DMS53 treated with DMSO at 0.1 percent for 48 hours (cell line): Measurements from ENCODE around the gene GIT2.
"Not testable (repeated sequence)": the region's sequence is repeated elsewhere in the genome, so short reads cannot be mapped to it uniquely, and the experiment has no call there.

Source experiments
- DNase-seq: peaks from one replicate; lab custom pipeline; 2025; ENCODE audit not compliant: unreplicated experiment; lab: John Stamatoyannopoulos, UW

Gene GIT2, protein sequence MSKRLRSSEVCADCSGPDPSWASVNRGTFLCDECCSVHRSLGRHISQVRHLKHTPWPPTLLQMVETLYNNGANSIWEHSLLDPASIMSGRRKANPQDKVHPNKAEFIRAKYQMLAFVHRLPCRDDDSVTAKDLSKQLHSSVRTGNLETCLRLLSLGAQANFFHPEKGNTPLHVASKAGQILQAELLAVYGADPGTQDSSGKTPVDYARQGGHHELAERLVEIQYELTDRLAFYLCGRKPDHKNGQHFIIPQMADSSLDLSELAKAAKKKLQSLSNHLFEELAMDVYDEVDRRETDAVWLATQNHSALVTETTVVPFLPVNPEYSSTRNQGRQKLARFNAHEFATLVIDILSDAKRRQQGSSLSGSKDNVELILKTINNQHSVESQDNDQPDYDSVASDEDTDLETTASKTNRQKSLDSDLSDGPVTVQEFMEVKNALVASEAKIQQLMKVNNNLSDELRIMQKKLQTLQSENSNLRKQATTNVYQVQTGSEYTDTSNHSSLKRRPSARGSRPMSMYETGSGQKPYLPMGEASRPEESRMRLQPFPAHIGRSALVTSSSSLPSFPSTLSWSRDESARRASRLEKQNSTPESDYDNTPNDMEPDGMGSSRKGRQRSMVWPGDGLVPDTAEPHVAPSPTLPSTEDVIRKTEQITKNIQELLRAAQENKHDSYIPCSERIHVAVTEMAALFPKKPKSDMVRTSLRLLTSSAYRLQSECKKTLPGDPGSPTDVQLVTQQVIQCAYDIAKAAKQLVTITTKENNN

DNA sequence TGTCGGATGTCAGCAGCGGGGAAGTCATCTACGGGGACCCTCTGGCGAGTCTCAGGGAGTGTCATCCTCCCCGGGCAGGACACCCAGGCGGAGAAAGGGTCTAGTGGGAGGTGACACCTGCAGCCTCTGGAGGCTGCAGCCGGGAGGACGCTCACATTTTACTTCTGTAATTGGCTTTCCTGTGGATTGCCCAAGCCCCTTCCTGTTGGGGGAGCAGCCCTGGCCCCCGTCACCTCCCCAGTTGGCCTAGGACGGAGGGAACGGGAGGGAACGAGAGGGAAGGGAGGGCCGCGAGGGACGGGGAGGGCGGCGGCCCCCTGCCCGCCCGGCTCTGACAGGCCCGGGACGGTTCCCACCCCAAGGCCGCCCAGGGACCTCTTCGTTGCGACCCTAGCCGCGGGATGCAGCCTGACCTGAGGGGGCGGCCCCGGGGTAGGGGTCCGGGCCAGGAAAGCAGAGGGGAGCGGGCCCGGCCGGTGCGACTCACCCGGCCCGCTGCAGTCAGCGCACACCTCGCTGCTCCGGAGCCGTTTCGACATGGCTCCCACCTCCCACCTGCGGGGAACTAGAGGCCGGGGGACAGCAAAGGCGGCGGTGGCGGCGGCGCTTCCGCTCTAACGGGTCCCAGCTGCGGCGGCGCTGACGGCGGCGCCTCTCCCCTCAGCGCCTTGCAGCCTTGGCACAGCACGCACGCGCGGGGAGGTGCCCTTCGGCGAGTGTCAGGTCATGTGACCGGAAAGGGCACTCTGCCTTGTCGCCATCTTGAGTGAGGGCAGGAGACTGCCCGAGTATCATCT lies at the start of gene GIT2:
Gene GIT2, minus strand, starts transcription at position 683 of the 797 bp plus-strand sequence. Its CDS starts 144 bp downstream, at position 539.
- DNase-seq, result peak; percentile 95

DNA sequence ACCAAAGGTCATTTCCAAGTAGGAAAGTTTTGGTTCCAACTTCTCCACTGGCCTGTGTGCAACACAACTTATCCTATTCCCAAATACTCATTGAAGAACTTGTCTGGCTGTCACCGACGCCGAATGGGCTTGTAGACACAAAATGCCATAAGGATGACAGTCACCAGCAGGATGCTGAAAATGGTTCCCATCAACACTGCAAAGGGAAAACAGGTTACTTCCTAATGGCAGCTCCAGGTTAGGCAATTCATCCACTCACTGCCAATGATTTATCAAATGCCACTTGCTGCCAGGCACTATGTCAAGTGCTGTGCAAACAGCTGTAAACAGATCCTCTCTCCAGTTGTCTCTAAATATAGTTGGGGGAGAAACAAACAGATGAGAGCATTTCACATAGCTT lies 46.1 kb upstream of the GIT2 start:
- peak; percentile 98 for DNase-seq

DNA sequence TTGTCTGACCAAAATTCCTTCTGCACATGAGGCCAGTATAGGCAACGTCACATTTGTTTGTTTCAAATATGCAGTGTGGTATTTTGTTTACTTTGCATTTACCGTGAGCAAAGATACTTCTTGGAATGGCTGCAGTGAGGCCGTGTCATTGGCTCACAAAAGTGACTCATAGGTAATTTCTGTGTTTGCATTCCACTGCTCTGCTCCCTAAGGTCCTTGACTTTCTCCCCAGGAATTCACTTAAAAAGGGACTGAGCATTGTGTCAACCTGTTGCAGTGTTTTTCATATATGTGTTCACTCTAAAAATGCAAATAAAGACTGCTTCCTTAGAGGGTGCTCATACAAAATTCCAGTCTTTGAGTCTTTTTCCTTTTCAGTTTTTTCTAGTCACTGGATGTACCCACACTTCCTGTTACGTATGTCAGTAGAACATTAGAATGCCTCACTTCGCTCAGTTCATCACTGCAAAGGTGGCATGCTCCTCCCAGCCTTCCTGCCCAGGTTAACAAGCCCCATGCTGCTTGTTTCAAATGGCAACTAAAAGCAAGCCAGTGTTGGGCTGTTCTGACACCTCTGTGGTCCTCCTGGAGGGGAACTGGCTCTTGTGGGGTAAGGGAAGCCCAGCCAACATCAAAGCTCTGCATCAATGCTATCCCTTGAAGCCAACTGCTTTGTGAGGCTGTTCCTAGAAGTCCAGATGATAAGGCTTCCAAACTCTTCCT lies 43.1 kb upstream of the GIT2 start:
- peak; percentile 97 for DNase-seq

GRCh38 chr12:110038741-110039084 lies 42.5 kb upstream of the GIT2 start:
- DNase-seq, result no peak

GRCh38 chr12:110037315-110037714 lies 41.1 kb upstream of the GIT2 start:
- no peak for DNase-seq

DNA sequence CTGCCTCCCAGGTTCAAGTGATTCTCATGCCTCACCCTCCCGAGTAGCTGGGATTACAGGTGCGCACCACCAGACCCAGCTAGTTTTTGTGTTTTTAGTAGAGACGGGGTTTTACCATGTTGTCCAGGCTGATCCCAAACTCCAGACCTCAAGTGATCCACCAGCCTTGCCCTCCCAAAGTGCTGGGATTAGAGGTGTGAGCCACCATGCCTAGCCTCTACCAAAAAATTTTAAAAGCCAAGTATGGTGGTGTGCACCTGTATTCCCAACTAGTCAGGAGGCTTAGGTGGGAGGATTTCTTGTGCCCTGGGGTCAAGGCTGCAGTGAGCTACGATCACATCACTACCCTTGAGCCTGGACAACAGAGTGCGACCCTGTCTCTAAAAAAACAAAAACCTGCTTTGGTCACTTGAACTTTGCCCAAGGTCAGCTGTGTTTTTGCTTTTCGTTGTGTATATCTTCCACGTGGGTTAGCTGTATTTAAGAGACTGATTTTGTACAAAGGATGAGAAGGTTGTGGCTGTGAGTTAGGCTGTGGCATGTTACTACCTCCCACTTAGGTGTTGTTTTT lies 39.5 kb upstream of the GIT2 start:
- DNase-seq, result no peak

GRCh38 chr12:110033888-110034287 lies 37.7 kb upstream of the GIT2 start:
- DNase-seq, result no peak

DNA sequence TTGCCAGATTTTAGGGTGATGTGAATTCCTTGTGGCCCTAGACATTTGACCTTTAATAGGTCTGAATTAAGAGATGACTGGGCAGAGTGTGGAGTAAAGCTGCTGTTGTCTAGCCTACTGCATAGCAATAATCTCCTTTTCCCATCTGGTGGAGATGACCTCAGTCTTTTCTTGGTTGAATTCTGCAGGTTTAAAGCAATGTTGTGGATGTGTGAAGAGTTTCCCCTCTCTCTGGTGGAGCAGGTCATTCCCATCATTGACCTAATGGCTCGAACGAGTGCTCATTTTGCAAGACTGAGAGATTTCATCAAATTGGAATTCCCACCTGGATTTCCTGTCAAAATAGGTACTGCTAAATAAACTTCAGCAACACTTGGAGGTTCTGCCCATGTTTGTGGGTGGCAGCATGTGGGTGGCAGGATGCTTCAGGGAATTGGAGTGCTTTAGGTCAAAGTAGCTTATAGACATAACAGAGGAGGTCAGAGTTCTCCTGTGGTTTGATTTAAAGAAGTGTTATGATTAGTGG lies 33.2 kb upstream of the GIT2 start:
- no peak for DNase-seq

- no peak for DNase-seq
These were observed 32.2 kb upstream of the GIT2 start for GRCh38 chr12:110028323-110028722.

- DNase-seq, result no peak
These were observed 27.9 kb upstream of the GIT2 start for GRCh38 chr12:110024051-110024450.

GRCh38 chr12:110023059-110023980 lies 27.2 kb upstream of the GIT2 start:
- no peak for DNase-seq

DNA sequence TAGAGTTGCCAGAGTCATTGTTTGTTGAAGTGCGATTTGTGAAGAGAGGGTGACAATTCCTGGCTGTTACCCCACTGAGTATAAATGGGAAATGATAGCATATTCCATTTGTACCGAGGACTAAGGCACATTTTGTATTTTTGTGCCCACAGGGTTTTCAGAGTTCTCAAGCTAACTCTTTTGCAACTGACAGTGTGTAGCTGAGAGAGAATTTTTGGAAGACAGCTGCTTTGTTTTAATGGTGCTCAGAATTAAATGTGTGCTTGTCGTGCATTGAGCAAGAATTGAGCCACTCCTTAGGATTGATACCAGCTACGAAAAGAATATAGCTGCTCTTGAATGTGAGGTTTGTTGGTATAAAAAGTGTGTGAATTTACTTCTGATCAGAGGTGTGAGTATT lies 24.8 kb upstream of the GIT2 start:
- no peak for DNase-seq

GRCh38 chr12:110015132-110015531 lies 19.0 kb upstream of the GIT2 start:
- no peak for DNase-seq

DNA sequence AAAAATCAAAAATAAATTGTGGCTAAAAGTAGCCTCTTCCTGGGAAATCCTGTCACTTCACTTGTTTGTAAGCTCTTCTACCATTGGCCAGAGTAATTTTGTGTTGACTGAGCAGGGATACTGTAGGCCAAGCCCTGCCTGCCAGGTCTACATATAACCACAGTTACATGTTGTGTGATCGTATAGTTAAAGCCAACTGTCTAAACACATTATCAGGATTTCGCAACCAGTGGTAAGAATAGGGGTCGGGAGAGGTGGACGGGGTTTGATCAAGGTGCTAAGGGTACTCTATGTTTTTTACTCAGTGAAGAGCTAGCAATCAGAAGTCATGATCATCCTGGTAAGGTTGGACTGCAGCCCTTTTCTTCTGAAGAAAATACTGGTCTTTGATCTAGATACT lies 16.5 kb upstream of the GIT2 start:
- no peak for DNase-seq

DNA sequence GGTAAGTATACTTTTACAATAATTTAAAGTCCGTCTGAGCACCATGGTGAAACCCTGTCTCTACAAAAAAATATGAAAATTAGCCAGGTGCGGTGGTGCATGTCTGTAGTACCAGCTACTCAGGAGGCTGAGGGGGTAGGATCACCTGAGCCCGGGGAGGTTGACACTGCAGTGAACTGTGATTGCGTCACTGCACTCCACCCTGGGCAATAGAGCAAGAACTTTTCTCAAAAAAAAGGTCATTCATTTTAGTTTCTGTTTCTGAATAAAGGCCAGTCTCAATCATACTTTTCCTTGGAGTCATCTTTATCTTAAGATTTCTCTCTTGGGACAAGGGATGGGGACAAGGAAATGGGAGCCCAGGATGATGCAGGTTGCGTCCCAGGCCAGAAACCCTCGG lies 16.0 kb upstream of the GIT2 start:
- no peak for DNase-seq

DNA sequence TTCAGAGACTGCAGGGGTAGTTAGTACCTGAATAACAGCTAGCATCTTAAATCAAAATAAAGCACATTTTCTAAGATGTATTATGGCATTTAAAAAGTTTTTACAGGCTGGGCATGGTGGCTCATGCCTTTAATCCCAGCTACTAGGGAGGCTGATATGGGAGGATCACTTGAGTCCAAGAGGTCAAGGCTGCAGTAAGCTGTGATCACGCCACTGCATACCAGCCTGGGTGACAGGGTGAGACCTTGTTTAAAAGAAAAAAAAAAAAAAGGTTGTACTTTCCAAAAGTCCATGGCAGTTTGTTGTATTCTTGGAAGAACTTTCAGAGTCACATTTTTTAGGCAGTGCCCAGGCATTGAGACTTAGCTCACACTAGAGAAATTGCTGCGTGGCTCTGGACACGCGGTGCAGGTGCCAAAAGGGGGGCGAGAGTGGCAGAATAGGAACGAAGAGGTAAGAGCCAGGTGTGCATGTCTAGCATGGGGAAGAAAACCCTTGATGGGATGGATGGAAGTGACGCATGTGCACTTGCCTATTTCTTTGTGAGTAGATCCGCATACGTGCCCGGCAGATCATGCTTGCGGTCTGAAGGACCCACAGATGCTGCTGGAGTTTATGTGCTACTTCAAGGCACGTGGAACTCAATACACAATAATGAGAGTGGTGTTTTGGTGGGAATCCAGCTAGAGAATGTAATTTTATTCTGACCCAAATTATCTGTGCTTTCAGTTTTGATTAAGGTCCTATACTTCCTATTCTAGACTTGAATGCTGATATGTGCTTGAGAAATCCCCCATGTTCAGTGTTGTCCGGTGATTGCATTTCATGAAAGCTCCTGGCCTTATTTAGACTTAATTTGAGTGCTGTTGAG lies 14.9 kb upstream of the GIT2 start:
- DNase-seq, result no peak

DNA sequence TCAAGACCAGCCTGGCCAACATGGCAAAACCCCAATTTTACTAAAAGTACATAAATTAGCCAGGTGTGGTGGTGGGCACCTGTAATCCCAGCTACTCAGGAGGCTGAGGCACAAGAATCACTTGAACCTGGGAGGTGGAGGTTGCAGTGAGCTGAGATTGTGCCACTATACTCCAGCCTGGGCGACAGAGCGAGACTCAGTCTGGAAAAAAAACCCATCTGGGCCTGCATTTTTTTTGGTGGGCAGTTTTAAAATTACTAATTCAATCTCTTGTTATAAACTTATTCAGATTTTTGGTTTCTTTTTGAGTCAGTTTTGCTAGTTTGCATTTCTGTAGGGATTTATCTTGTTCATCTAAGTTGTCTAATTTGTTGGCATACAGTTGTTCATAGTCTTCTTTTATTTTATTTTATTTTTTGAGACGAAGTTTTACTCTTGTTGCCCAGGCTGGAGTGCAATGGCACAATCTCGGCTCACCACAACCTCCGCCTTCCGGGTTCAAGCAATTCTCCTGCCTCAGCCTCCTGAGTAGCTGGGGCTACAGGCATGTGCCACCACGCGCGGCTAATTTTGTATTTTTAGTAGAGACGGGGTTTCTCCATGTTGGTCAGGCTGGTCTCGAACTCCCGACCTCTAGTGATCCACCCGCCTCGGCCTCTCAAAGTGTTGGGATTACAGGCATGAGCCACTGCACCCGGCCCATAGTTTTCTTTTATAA lies 12.7 kb upstream of the GIT2 start:
- DNase-seq, result not testable (repeated sequence)

DNA sequence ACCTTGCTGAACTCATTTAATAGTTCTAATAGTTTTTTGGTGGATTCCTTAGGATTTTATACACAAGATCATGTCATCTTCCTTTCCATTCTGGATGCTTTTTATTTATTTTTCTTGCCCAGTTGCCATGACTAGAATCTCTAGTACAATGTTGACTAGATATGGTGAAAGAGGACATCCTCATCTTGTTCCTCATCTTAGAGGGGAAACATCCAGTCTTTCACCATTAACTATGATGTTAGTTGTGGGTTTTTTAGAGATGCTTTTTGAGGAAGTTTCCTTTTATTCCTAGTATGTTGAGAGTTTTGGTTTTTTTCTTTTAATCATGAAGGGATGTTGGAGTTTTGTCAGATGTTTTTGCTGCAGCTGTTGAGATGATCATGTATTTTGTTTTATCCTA lies 11.7 kb upstream of the GIT2 start:
- DNase-seq, result no peak
